PC-3 (cell line): ENCODE data around the gene ERBB4. TPM values are rescaled to one million over a fixed set of nuclear protein-coding genes. Genes with fewer than 3 reads are reported as not detected.

Experiments
- ATAC-seq: fragments of 200-7000 bp; cut with Tn5 transposase; 2 replicates; pipeline ENCODE4 v1.9.1; 2020; ENCODE audit warnings: mild to moderate bottlenecking, moderate library complexity
- BruUV-seq: library from RNA; stranded (reverse); fragments of 400-500 nt; replicated peaks from 2 replicates; lab custom pipeline; 2021; lab: Mats Ljungman, UMichigan
- CTCF ChIA-PET: fragments of 300-600 bp; sonication (Branson Sonifier 250); formaldehyde crosslinking; loops from one replicate; lab custom pipeline; 2022; ENCODE audit warnings: antibody characterized with exemption; lab: Charles Lee
- POLR2A ChIA-PET: fragments of 300-600 bp; sonication (Branson Sonifier 250); formaldehyde crosslinking; loops from one replicate; lab custom pipeline; 2022; ENCODE audit warnings: antibody characterized with exemption; ENCODE audit not compliant: unreplicated experiment; lab: Charles Lee
- DNase-seq: peaks from one replicate; pipeline ENCODE4 v3.0.0-alpha.2; 2015
- H2AFZ ChIP-seq: fragments of 300-600 bp; sonication (generic); 2 replicates; pipeline ENCODE4 v1.6.0; 2016; ENCODE audit warnings: antibody characterized with exemption, low read length
- H3F3A ChIP-seq: fragments of 300-600 bp; sonication (generic); one replicate; pipeline ENCODE4 v1.6.0; 2017; ENCODE audit warnings: antibody characterized with exemption, low read length, control low read depth, mild to moderate bottlenecking; ENCODE audit not compliant: unreplicated experiment
- H3K27ac ChIP-seq: fragments of 300-600 bp; sonication (generic); 2 replicates; pipeline ENCODE4 v1.5.1; 2016; ENCODE audit warnings: mild to moderate bottlenecking, low read length
- H3K27me3 ChIP-seq: fragments of 300-600 bp; sonication (generic); 2 replicates; pipeline ENCODE4 v1.6.1; 2016; ENCODE audit warnings: low read length, mixed read lengths
- H3K36me3 ChIP-seq: fragments of 300-600 bp; sonication (generic); 2 replicates; pipeline ENCODE4 v1.6.1; 2016; ENCODE audit warnings: low read depth, mixed run types, low read length, mixed read lengths
- H3K4me1 ChIP-seq: fragments of 300-600 bp; sonication (generic); 2 replicates; pipeline ENCODE4 v1.5.1; 2016; ENCODE audit warnings: low read length; ENCODE audit not compliant: insufficient read depth
- H3K4me2 ChIP-seq: fragments of 300-600 bp; sonication (generic); 2 replicates; pipeline ENCODE4 v1.6.0; 2016; ENCODE audit warnings: low read length
- H3K4me3 ChIP-seq: fragments of 300-600 bp; sonication (generic); 2 replicates; pipeline ENCODE4 v1.5.1; 2016; ENCODE audit warnings: mild to moderate bottlenecking, low read length, mixed read lengths
- H3K79me2 ChIP-seq: fragments of 300-600 bp; sonication (generic); 2 replicates; pipeline ENCODE4 v1.6.1; 2017; ENCODE audit warnings: low read length, mixed read lengths
- H3K9ac ChIP-seq: fragments of 300-600 bp; sonication (generic); 2 replicates; pipeline ENCODE4 v1.6.0; 2016; ENCODE audit warnings: mild to moderate bottlenecking, low read length
- H3K9me2 ChIP-seq: fragments of 300-600 bp; sonication (generic); replicated peaks from 2 replicates; pipeline ENCODE4 v1.6.1; 2016; ENCODE audit warnings: mixed run types, low read length, mixed read lengths
- H3K9me3 ChIP-seq: fragments of 300-600 bp; sonication (generic); 2 replicates; pipeline ENCODE4 v1.6.1; 2016; ENCODE audit warnings: low read length, mixed read lengths
- H4K20me1 ChIP-seq: fragments of 300-600 bp; sonication (generic); 2 replicates; pipeline ENCODE4 v1.6.1; 2016; ENCODE audit warnings: low read length, mixed read lengths
- CTCF ChIP-seq: fragments of 300-600 bp; sonication (generic); conservative IDR thresholded peaks from 2 replicates; pipeline ENCODE4 v1.5.1; 2017; ENCODE audit warnings: antibody characterized with exemption, low read depth, mild to moderate bottlenecking, low read length
- EZH2 ChIP-seq: fragments of 300-600 bp; sonication (generic); IDR thresholded peaks from one replicate; pipeline ENCODE4 v1.6.1; 2017; ENCODE audit warnings: antibody characterized with exemption, mild to moderate bottlenecking, low read length; ENCODE audit not compliant: unreplicated experiment
- EZH2phosphoT487 ChIP-seq: fragments of 300-600 bp; sonication (generic); IDR thresholded peaks from 2 replicates; pipeline ENCODE4 v1.6.1; 2018; ENCODE audit warnings: mild to moderate bottlenecking, antibody characterized with exemption, low read length, borderline replicate concordance
- intact Hi-C: fragments of 100-400 bp; cut with micrococcal nuclease; formaldehyde crosslinking; loops from 2 replicates; pipeline ENCODE4 v1.9.0; 2023
- total RNA-seq: library from RNA; depleted of rRNA; stranded (reverse); fragments of >200 nt; gene quantifications from 2 replicates; pipeline ENCODE4 v1.2.3, GENCODE V29; 2014

Gene ERBB4
- total RNA-seq, 1 experiment from 2014 or later, result under 0.01 TPM

GRCh38 chr2:211469664-211470059 is 1068.9 kb downstream of the ERBB4 start:
- Histone ChIP-seq H3K9ac (no peak overlapping the region), H3K4me2 (no peak overlapping the region), H3K9me3 (no peaks in the 10 kb centered on the region), H3K79me2 (no peaks in the 10 kb centered on the region), H3F3A (no peaks in the 10 kb centered on the region), H3K4me1 (no peaks in the 10 kb centered on the region), H3K27ac (no peak overlapping the region), H3K27me3 (peaks cover 33% of the 10 kb centered on the region), H3K36me3 (no peaks in the 10 kb centered on the region), H4K20me1 (no peaks in the 10 kb centered on the region), H3K9me2 (no peaks in the 10 kb centered on the region), H3K4me3 (no peak overlapping the region), H2AFZ (no peak overlapping the region)
- ATAC-seq, result no peak
- no TSS peak for BruUV-seq
- no peak for DNase-seq
- TF ChIP-seq CTCF (no peak), EZH2 (no peak), EZH2phosphoT487 (no peak)
- CTCF ChIA-PET, result no interaction called here
- intact Hi-C loops, result no loop called here
- POLR2A ChIA-PET, result no interaction called here

GRCh38 chr2:211468877-211469663 is 1069.5 kb downstream of the ERBB4 start:
- H3K4me1 ChIP-seq, result no peaks in the 10 kb centered on the region
- no peak overlapping the region for H3K9ac ChIP-seq
- intact Hi-C loops, result no loop called here
- no TSS peak for BruUV-seq
- ChIA-PET CTCF (no interaction called here), POLR2A (no interaction called here)
- ATAC-seq (no peak), DNase-seq (no peak)
- H3K27me3 ChIP-seq, result peaks cover 33% of the 10 kb centered on the region
- TF ChIP-seq CTCF, result no peak
- no peak for TF ChIP-seq EZH2phosphoT487
- TF ChIP-seq EZH2, result no peak
- H3K79me2 ChIP-seq, result no peaks in the 10 kb centered on the region
- no peak overlapping the region for H3K27ac ChIP-seq
- H3K4me3 ChIP-seq, result no peak overlapping the region
- H4K20me1 ChIP-seq, result no peaks in the 10 kb centered on the region
- H3K4me2 ChIP-seq, result no peak overlapping the region
- no peaks in the 10 kb centered on the region for H3K9me2 ChIP-seq
- no peaks in the 10 kb centered on the region for H3K9me3 ChIP-seq
- H3K36me3 ChIP-seq, result no peaks in the 10 kb centered on the region
- H3F3A ChIP-seq, result no peaks in the 10 kb centered on the region
- H2AFZ ChIP-seq, result no peak overlapping the region

- ChIA-PET CTCF (no interaction called here), POLR2A (no interaction called here)
- no peaks in the 10 kb centered on the region for H3K9me2 ChIP-seq
- H3F3A ChIP-seq, result no peaks in the 10 kb centered on the region
- H3K36me3 ChIP-seq, result no peaks in the 10 kb centered on the region
- ATAC-seq (no peak), DNase-seq (no peak)
- no peak overlapping the region for H3K4me2 ChIP-seq
- H3K9me3 ChIP-seq, result no peaks in the 10 kb centered on the region
- TF ChIP-seq CTCF (no peak), EZH2 (no peak), EZH2phosphoT487 (no peak)
- H4K20me1 ChIP-seq, result no peaks in the 10 kb centered on the region
- H3K79me2 ChIP-seq, result no peaks in the 10 kb centered on the region
- intact Hi-C loops, result no loop called here
- H3K27me3 ChIP-seq, result peaks cover 33% of the 10 kb centered on the region
- H3K4me1 ChIP-seq, result no peaks in the 10 kb centered on the region
- H3K27ac ChIP-seq, result no peak overlapping the region
- no peak overlapping the region for H3K4me3 ChIP-seq
- no peak overlapping the region for H3K9ac ChIP-seq
- BruUV-seq, result no TSS peak
- no peak overlapping the region for H2AFZ ChIP-seq
Observed at GRCh38 chr2:211468217-211468616, 1070.4 kb downstream of the ERBB4 start.
